Melanocyte of skin (primary cell): ENCODE measurements around the gene OR51A2. TPM values are rescaled to one million over a fixed set of nuclear protein-coding genes. Genes with fewer than 3 reads are reported as not detected.

ENCODE experiments used
- total RNA-seq, 2 donors: library from RNA; depleted of rRNA; stranded (reverse); fragments of >200 nt; gene quantifications; 2 replicates each; pipeline ENCODE4 v1.2.3, GENCODE V29; 2012

OR51A2 gene, protein sequence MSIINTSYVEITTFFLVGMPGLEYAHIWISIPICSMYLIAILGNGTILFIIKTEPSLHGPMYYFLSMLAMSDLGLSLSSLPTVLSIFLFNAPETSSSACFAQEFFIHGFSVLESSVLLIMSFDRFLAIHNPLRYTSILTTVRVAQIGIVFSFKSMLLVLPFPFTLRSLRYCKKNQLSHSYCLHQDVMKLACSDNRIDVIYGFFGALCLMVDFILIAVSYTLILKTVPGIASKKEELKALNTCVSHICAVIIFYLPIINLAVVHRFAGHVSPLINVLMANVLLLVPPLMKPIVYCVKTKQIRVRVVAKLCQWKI
- total RNA-seq: not detected

DNA sequence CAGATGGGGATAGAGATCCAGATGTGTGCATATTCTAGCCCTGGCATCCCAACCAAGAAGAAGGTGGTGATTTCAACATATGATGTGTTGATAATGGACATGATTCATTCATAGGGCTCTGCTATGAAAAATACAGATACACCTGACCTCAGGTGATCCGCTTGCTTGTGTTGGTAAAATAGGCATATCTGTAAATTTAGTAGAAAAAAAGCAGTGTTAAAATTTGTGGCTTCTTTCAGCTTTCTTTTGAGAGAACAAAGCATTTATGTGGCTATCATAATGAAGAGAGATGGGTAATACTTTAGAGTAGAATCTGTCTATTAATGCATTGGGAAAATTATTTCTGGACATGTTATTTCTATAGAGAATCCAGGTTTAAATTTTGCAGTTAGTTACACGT is at the start of gene OR51A2:
TSS of gene OR51A2 (minus strand) at position 101 of the 400 bp plus-strand sequence. CDS start at position 101, 0 bp downstream.

DNA sequence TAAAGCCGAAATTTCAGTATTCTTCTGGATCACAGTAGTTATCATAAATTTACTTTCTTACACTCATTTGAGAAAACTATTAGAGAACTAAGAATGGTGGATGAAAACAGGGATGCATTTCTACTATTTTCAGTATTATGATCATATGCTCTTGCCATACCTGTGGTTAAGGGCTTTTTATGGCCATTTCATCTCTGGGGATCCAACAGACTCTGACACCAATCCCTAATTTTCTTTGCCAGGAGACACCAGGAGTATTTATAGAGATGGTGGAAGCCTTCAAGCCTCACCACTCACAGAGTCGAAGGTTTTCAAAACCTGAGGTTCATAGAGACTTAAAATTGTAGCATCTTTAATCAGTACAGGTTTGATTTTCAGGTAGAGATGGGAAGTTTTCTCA is 39.0 kb upstream of the OR51A2 start, which contains the start of gene OR51L1:
TSS of gene OR51L1 (plus strand) at position 301 of the 400 bp plus-strand sequence. CDS start 4,132 bp downstream, outside the sequence.

DNA sequence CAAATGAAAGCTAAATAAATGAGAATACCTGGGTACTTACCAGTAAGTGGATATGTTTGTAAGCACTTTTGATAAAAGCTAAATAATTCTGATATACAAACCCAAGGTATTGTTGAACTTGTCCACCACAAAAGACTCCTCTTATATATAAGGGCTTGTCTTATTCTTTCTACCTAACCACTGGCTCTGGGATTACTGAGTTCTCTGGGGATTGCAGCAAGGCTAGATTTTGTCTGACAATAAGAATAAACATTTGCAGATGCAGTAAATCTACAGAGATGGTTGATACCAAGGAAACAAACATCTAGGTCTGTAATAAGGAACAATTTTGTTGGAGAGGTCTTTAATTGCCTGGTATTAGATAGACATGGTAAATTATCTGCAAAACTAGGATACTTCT is 8.0 kb downstream of the OR51A2 start, which contains the start of gene OR51A4:
TSS of gene OR51A4 (minus strand) at position 101 of the 400 bp plus-strand sequence. CDS start 505 bp downstream, outside the sequence.

DNA sequence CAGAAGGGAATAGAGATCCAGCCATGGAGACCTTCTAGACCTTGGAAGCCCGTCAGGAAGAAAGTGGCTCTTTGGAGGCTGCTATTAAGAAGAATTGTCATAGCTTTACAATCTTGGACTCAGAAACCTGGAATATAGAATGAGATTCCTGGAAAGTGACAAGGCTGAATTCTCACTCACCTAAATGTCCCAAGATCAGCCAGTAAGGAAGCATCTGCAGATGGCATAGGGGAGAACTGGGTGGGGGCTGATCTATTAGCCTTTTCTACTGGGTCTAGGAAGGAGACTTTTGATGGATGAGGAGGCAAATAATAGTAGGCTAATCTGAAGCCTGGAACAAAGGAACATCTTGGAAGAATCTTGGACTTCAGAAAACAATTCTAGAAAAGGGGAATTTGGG is 31.3 kb downstream of the OR51A2 start, which contains the start of gene OR51G1:
TSS of gene OR51G1 (minus strand) at position 101 of the 400 bp plus-strand sequence. CDS start at position 101, 0 bp downstream.

DNA sequence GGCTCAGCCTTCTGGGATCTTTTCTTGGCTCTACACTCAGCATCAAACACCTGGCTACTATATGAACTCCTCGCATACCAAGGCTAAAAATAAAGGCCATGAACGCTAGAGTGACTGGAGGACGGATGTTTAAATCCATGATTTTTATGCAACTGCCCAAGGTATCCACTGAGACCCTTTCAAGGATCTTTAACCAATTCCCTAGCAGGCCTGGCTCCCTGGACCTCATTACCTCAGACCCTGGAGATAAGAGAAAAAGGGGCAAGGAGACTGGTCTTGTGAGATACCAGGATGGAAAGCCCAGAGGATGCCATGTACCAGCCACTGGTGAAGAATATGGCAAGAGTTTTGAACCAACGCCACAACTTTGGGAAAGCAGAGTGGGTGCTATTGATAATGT is 36.3 kb downstream of the OR51A2 start, which contains the start of gene OR51G2:
TSS of gene OR51G2 (minus strand) at position 101 of the 400 bp plus-strand sequence. CDS start 3,687 bp downstream, outside the sequence.

Other genes starting within 250 kb of the OR51A2 start
- not detected for gene OR51F1, start 185.8 kb downstream of the OR51A2 start, total RNA-seq
- gene OR52R1, start 151.3 kb downstream of the OR51A2 start, total RNA-seq: not detected
- not detected for gene OR51F2, start 134.4 kb downstream of the OR51A2 start, total RNA-seq
- not detected for gene OR51S1, start 106.5 kb downstream of the OR51A2 start, total RNA-seq
- not detected for gene OR51T1, start 73.8 kb downstream of the OR51A2 start, total RNA-seq
- gene OR51A7, start 51.9 kb downstream of the OR51A2 start, total RNA-seq: not detected
- gene OR51G2, start 36.4 kb downstream of the OR51A2 start, total RNA-seq: not detected
- not detected for gene OR51G1, start 31.4 kb downstream of the OR51A2 start, total RNA-seq
- not detected for gene OR51A4, start 8.1 kb downstream of the OR51A2 start, total RNA-seq
- gene OR51L1, start 39.1 kb upstream of the OR51A2 start, total RNA-seq: not detected
- not detected for gene OR52J3, start 90.8 kb upstream of the OR51A2 start, total RNA-seq
- not detected for gene OR52E2, start 103.9 kb upstream of the OR51A2 start, total RNA-seq
- not detected for gene OR52E1, start 113.9 kb upstream of the OR51A2 start, total RNA-seq
- not detected for gene OR52A5, start 182.6 kb upstream of the OR51A2 start, total RNA-seq
- gene OR52A1, start 199.0 kb upstream of the OR51A2 start, total RNA-seq: not detected
- gene OR51V1, start 245.0 kb upstream of the OR51A2 start, total RNA-seq: not detected